Adrenal gland (tissue), 12 donors: ENCODE data around the gene LRP8. TPM values are rescaled to one million over a fixed set of nuclear protein-coding genes. Genes with fewer than 3 reads are reported as not detected.

Experiments used
- DNase-seq, 7 donors: peaks; one replicate each; pipeline ENCODE4 v3.0.0-alpha.2; 2019 to 2020
- H3K27ac ChIP-seq, 5 donors: fragments of 200-600 bp; sonication (generic) in 4 of 5; 1 replicate in 3 of 5; 2 replicates in 2 of 5; pipeline versions ENCODE4 v1.5.1 to v1.8.0; 2016 to 2020; ENCODE audit warnings: mild to moderate bottlenecking in 1 of 5
- H3K27me3 ChIP-seq: fragments of 200-600 bp; 2 replicates; pipeline ENCODE4 v1.8.0; 2021
- H3K36me3 ChIP-seq, 2 donors: fragments of 200-600 bp; replicated peaks in 1 of 2; 1 replicate in 1 of 2; 2 replicates in 1 of 2; pipeline versions ENCODE4 v1.5.1 to v1.8.0; 2018 to 2022
- H3K4me1 ChIP-seq, 2 donors: fragments of 200-600 bp; replicated peaks in 1 of 2; 1 replicate in 1 of 2; 2 replicates in 1 of 2; pipeline versions ENCODE4 v1.5.1 to v1.8.0; 2018 to 2021
- H3K4me3 ChIP-seq, 4 donors: fragments of 200-600 bp; sonication (generic) in 3 of 4; one replicate each; pipeline ENCODE4 v1.5.1; 2016 to 2018
- H3K9me3 ChIP-seq, 3 donors: fragments of 200-600 bp; sonication (generic) in 1 of 3; replicated peaks in 1 of 3; 1 replicate in 2 of 3; 2 replicates in 1 of 3; pipeline versions ENCODE4 v1.5.1 to v1.8.0; 2016 to 2021
- CTCF ChIP-seq, 6 experiments: fragments of 450-650 bp in 4 of 6; fragments of 200-600 bp in 2 of 6; sonication (generic) in 1 of 6; IDR thresholded peaks; 1 replicate in 5 of 6; 2 replicates in 1 of 6; pipeline versions ENCODE4 v1.5.1 to v1.8.0; 2016 to 2021; ENCODE audit warnings: antibody characterized with exemption in 6 of 6, mild to moderate bottlenecking in 2 of 6, moderate library complexity in 1 of 6
- POLR2A ChIP-seq, 2 donors: fragments of 450-650 bp; IDR thresholded peaks; one replicate each; pipeline ENCODE4 v1.6.1; 2017; ENCODE audit warnings: antibody characterized with exemption in 2 of 2, mild to moderate bottlenecking in 2 of 2, moderate library complexity in 1 of 2
- WGBS, 4 donors: extraction: QIAGEN DNeasy Blood & Tissue Kit in 2 of 4; methylation state at CpG; one replicate each; pipeline versions ENCODE4 v1.1.5 to v1.1.7; 2013 to 2017; 5-methylcytosine and 5-hydroxymethylcytosine counted together
- intact Hi-C, 2 donors: fragments of 100-400 bp; cut with DNase I; formaldehyde crosslinking; loops; one replicate each; pipeline versions ENCODE4 v1.14.1 to v1.15.0; 2022 to 2023
- polyA plus RNA-seq, 3 donors: library from polyadenylated mRNA; stranded (reverse); fragments of 200-250 nt in 2 of 3; fragments of 350-450 nt in 1 of 3; fragmentation: Illumina TruSeq in 1 of 3; extraction: RNeasy Lipid Tissue Mini Kit (QIAGEN cat#74804) in 1 of 3; gene quantifications; one replicate each; pipeline ENCODE4 v1.2.3, GENCODE V29; 2013 to 2014
- total RNA-seq, 9 donors: library from RNA; depleted of rRNA in 4 of 9; stranded (reverse); fragments of >200 nt in 4 of 9; fragments of 120-200 nt in 1 of 9; fragmentation: NEBNext Ultra II Directional in 1 of 9; extraction: Animal tissue kit (Norgen Biotek cat#: 25700) in 1 of 9; gene quantifications; one replicate each; pipeline versions ENCODE4 v1.1.0 to v1.2.4, GENCODE V29; 2013 to 2023
- donor health status: healthy with polysubstance abuse.
- donor health status: Bipolar disorder and iron deficiency.
- donor health status: DM: yes; HTN: yes; CAD: no.
- donor health status: DM: no; HTN: no; CAD: no.
- donor health status: DM: no; HTN: no; CAD: no.
- donor health status: DM: yes; HTN: yes; CAD: no.

The LRP8 gene
- total and polyA plus RNA-seq, 12 donors, result 0.64 to 7.6 (median 2.7) TPM

GRCh38 chr1:53274541-53275185 lies 53.2 kb downstream of the LRP8 start:
- TF ChIP-seq CTCF (IDR thresholded peaks at IDR 0.05) (no peak), POLR2A (IDR thresholded peaks at IDR 0.05) (no peak)
- DNase-seq, result no peak
- WGBS, 4 donors, result 90 to 94% (median 94%) methylated on average over 10 to 13 of the region's 13 CpGs
- H3K36me3 ChIP-seq, result no peaks in the 10 kb centered on the region
- no peak overlapping the region for H3K27ac ChIP-seq
- H3K4me3 ChIP-seq, result no peak overlapping the region
- intact Hi-C loops, result no loop called here
- no peaks in the 10 kb centered on the region for H3K27me3 ChIP-seq
- no peaks in the 10 kb centered on the region for H3K4me1 ChIP-seq
- H3K9me3 ChIP-seq, result no peaks in the 10 kb centered on the region

- DNase-seq, result no peak
- no peak for TF ChIP-seq POLR2A (IDR thresholded peaks at IDR 0.05)
- TF ChIP-seq CTCF (IDR thresholded peaks at IDR 0.05), result no peak
- intact Hi-C loops, result no loop called here
- no peak overlapping the region for H3K27ac ChIP-seq
- H3K4me1 ChIP-seq, result no peaks in the 10 kb centered on the region
- no peak overlapping the region for H3K4me3 ChIP-seq
- H3K36me3 ChIP-seq, result no peaks in the 10 kb centered on the region
- 93 to 99% (median 95%) methylated on average over 3 to 4 of the region's 4 CpGs for WGBS, 4 donors
- H3K27me3 ChIP-seq, result no peaks in the 10 kb centered on the region
- H3K9me3 ChIP-seq, result no peaks in the 10 kb centered on the region
These were observed 53.8 kb downstream of the LRP8 start for GRCh38 chr1:53274026-53274425.

- intact Hi-C loops, result no loop called here
- Histone ChIP-seq H3K27me3 (no peaks in the 10 kb centered on the region), H3K4me3 (no peak overlapping the region), H3K4me1 (no peaks in the 10 kb centered on the region), H3K9me3 (no peaks in the 10 kb centered on the region), H3K36me3 (no peaks in the 10 kb centered on the region), H3K27ac (no peak overlapping the region)
- WGBS, 4 donors, result 80 to 97% (median 87%) methylated on average over 2 of the region's 2 CpGs
- TF ChIP-seq CTCF (IDR thresholded peaks at IDR 0.05), result no peak
- no peak for DNase-seq
These were observed 54.3 kb downstream of the LRP8 start for GRCh38 chr1:53273526-53273925.

- Histone ChIP-seq H3K36me3 (no peaks in the 10 kb centered on the region), H3K4me3 (no peak overlapping the region), H3K27ac (no peak overlapping the region), H3K9me3 (no peaks in the 10 kb centered on the region), H3K27me3 (no peaks in the 10 kb centered on the region), H3K4me1 (no peaks in the 10 kb centered on the region)
- 79 to 100% (median 93%) methylated on average over 2 to 4 of the region's 4 CpGs for WGBS, 4 donors
- intact Hi-C loops, result no loop called here
- TF ChIP-seq POLR2A (IDR thresholded peaks at IDR 0.05), result no peak
- TF ChIP-seq CTCF (IDR thresholded peaks at IDR 0.05), result no peak
- DNase-seq, result no peak
These were observed 55.5 kb downstream of the LRP8 start for GRCh38 chr1:53272349-53272748.
